ENCODE measurements around the gene PSEN2.
A peak's percentile ranks its signal among the peaks of the same experiment; 100 is the strongest.

PSEN2 gene

DNA sequence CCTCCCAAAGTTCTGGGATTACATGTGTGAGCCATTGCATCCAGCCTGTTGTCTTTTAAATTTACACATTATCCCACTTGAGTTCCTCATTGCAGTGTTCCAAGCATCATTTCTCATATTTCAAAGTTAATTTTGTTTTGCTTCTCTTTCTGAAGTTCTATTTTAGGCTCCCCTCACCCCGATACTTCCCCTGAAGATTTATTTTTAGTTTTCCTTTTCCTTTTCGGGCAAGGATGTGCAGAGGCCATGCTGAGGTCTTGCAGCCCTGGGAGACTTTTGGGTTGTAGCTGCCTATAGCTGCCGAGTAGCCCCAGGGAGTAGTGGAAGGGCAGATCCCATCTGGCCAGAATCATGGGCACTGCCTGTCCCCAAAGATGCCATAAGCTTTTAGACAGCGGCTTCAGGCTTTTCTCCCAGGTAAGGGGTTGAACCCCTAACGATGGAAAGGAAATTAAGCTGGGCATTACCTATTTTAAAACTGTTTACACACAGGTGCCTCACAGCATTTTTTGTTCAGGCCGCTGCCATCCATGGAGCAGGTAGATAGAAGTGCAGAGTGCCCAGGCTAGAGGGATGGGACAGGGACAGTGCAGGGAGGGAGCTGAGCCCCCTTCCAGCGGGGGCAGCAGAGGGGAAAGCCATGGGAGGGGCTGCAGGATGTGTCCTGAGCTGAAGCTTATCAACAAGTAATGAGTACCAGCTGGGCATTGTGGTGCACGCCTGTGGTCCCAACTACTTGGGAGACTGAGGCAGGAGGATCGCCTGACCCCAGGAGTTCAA lies 15.9 kb downstream of the PSEN2 start:
- no peak for DNase-seq (ENCODE audit: low spot score)

DNA sequence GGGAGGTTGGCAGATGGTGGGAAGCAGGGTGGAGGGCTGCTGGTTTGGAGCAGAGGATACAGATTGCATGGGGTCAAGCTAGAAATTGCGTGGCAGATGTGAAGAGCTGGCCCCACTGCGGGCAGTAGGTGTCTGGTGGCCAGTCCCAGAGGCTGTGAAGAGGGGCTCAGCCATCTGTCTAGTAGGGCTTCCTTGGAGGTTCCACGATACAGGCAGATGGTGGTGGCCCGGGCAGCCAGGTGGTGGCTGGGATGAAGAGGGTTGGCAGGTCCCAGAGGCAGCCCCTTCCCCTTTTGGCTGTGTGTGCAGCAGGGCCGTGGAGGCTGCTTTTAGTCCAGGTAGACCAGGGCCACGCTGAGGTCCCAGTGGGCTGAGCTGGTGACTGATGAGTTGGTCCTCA lies 16.6 kb downstream of the PSEN2 start:
- no peak for DNase-seq (ENCODE audit: low spot score)

DNA sequence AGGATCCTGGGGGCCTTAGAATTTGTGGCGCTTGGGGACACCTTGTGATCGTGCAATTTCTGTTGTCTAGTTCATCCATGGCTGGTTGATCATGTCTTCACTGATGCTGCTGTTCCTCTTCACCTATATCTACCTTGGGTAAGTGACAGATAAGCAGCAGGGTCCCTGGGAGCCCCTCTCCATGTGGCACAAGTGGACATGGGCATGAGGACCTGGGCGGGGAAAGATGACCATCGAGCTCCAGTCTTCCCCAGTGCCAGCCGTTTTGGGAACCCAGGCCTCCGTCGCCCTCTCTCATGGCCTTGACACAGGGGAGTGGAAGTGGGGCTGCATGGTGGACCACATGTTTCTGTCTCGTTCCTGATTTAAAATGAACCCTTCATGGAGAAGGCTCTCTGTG lies 17.6 kb downstream of the PSEN2 start:
- no peak for DNase-seq (ENCODE audit: low spot score)

DNA sequence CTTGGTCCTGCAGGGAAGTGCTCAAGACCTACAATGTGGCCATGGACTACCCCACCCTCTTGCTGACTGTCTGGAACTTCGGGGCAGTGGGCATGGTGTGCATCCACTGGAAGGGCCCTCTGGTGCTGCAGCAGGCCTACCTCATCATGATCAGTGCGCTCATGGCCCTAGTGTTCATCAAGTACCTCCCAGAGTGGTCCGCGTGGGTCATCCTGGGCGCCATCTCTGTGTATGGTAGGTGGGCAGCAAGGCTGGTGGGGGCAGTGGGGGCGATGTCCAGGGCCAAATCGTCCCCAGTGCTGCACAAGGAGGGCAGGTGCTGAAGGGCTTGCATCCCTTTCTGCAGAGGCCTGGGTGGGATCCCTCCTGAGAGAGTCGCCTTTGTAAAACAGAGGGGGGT lies 18.4 kb downstream of the PSEN2 start:
- no peak for DNase-seq (ENCODE audit: low spot score)

GRCh38 chr1:226889616-226890330 lies 19.4 kb downstream of the PSEN2 start:
- DNase-seq (ENCODE audit: low spot score): no peak

- DNase-seq (ENCODE audit: low spot score): no peak
Observed at GRCh38 chr1:226890331-226891108, 20.1 kb downstream of the PSEN2 start.

- no peak for DNase-seq (ENCODE audit: low spot score)
Observed at GRCh38 chr1:226891346-226891745, 20.9 kb downstream of the PSEN2 start.

- DNase-seq (ENCODE audit: low spot score): no peak
Observed at GRCh38 chr1:226891846-226892523, 21.6 kb downstream of the PSEN2 start.

DNA sequence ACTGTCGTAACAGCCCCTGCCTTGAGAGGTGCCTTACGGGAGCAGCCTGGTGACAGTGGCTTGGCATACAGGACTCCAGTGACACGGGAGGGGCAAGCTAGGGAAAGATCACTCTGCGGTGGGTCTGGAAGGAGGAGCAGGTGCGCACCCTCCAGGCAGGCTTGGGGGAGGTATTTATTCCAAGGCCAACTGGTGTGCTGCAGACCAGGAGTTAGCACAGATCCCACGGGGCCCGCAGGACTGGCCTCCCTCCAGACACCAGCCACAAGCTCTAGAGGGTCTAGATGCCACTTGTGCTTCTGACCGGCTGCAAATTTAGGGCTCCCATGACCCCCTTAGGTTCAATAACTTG lies 22.1 kb downstream of the PSEN2 start:
- no peak for DNase-seq (ENCODE audit: low spot score)

GRCh38 chr1:226893936-226894335 lies 23.5 kb downstream of the PSEN2 start:
- DNase-seq (ENCODE audit: low spot score): no peak

GRCh38 chr1:226894826-226895225 lies 24.4 kb downstream of the PSEN2 start:
- no peak for DNase-seq (ENCODE audit: low spot score)

DNA sequence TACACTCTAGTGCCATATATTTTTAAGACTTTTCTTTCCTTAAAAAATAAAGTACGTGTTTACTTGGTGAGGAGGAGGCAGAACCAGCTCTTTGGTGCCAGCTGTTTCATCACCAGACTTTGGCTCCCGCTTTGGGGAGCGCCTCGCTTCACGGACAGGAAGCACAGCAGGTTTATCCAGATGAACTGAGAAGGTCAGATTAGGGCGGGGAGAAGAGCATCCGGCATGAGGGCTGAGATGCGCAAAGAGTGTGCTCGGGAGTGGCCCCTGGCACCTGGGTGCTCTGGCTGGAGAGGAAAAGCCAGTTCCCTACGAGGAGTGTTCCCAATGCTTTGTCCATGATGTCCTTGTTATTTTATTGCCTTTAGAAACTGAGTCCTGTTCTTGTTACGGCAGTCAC lies 25.2 kb downstream of the PSEN2 start:
- no peak for DNase-seq (ENCODE audit: low spot score)

DNA sequence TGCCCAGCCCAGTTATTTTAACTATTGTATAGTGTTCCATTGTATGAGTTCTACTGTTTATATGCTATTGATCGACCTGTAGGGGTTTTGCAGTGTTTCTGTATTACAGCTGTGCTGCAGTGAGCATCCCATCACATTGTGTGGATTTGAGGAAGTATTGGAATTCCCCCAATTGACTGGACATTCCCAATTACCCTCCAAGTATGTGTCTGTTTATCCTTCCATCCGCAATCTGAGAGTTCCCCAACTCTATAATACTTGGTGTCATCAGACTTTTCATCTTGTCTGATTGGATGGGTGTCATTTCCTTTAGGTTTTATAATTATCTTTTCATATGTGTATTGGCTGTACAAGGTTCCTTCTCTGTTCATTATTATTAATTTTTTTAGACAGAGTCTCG lies 27.8 kb downstream of the PSEN2 start:
- no peak for DNase-seq (ENCODE audit: low spot score)

DNA sequence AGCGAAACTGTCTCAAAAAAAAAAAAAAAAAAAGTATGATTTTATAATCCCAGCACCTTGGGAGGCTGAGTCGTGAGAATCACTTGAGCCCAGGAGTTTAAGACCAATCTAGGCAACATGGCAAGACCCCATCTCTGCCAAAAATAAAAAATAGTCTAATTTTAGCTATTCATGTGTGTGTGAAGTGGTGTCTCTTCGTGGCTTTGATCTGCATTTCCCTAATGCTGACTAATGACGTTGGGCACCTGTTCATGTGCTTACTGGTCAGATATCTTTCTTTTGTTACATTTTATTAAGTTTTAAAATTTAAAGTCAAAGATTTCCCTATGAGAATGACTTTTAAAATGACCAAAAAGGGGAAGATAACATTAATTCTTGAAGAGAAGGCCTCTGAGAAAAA lies 31.0 kb downstream of the PSEN2 start:
- DNase-seq (ENCODE audit: low spot score): no peak

DNA sequence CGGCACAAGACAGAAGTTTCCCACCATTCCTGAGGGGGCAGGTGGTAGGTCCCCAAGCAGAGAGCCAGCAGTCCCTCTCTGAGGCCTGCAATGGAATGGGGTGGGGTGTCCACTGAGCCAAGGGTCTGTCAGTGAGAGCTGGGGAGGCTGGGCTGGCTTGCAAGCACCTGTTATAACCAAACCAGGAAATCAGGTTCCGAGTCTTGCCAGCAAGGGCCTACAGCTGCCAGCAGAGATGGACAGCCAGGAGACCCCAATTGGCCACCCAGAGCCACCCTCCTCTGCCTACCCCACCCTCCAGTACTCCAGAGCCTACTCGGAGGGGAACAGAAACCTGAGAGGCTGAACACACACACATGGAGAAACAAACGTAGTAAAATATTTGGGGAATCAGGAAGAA lies 32.2 kb downstream of the PSEN2 start:
- no peak for DNase-seq (ENCODE audit: low spot score)

DNA sequence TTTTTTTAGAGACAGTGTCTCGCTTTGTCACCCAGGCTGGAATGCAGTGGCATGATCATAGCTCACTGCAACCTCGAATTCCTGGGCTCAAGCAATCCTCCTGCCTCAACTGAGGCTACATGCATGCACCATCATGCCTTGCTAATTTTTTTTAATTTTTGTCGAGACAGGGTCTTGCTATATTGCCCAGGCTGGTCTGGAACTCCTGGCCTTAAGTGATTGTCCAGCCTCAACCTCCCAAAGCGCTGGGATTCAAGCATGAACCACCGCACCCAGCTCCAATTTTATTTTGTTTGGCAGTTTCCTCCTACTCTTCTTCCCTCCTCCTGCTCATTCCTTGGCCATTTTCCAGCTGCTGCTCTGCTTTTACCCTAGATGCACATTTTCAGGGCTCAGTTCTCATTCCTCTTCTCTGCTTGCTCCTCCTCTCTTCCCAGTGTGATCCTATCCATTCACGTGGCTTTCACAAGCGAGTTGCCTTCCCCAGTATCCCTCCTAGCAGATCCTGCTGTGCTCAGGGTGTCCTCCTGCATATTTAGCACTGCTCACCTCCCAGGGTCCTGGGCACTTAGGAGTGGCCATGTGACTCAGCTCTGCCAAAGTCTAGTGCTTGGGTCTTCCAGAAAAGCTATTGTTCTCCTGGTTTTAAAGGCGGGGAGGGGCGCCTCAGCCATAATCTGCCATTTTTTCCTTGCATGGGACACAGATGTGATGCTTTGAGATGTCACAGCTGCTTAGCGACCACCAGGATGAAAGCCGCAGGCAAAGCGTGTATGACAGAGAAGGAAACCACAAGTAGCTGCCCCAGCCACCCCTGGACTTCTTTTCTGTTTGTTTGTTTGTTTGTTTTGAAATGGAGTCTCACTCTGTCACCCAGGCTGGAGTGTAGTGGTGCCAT lies 33.7 kb downstream of the PSEN2 start:
- DNase-seq (ENCODE audit: low spot score): no peak

GRCh38 chr1:226904772-226905171 lies 34.4 kb downstream of the PSEN2 start:
- DNase-seq (ENCODE audit: low spot score): no peak

- no peak for DNase-seq (ENCODE audit: low spot score)
Observed at GRCh38 chr1:226908419-226908818, 38.0 kb downstream of the PSEN2 start.

DNA sequence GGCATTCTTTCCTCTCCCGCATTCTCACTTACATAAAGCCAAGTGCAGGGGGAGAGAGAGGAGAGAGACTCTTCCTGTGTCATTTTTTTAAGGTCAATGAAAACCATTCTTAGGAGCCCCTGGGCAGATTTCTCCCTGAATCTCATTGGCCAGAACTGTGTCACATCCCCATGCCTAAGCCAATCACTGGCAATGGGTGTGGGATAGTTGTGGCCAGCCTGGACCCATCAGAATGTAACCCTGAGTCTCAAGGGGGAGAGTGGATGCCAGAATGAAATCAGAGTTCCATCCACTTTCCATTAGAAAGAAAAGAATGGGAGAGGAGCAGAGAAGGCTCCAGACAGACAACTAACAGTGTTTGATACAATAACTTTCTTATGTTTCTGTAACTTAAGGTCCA lies 38.5 kb downstream of the PSEN2 start:
- no peak for DNase-seq (ENCODE audit: low spot score)

GRCh38 chr1:226912587-226913176 lies 42.3 kb downstream of the PSEN2 start:
- peak; percentile 31 for DNase-seq (ENCODE audit: low spot score)

- no peak for DNase-seq (ENCODE audit: low spot score)
Observed at GRCh38 chr1:226915672-226915995, 45.2 kb downstream of the PSEN2 start.

Measured in CD4-positive, alpha-beta T cell treated with Interleukin-15 for 4 hours (primary cell).